Prostate gland (tissue), 2 donors: ENCODE results near the gene LDLRAD4. TPM values are rescaled to one million over a fixed set of nuclear protein-coding genes. Genes with fewer than 3 reads are reported as not detected.

Source experiments
- DNase-seq: peaks from one replicate; pipeline ENCODE4 v3.0.0-alpha.2; 2019; ENCODE audit warnings: low spot score
- H3K27ac ChIP-seq, 2 donors: fragments of 200-600 bp; sonication (generic); 2 replicates each; pipeline ENCODE4 v1.5.1; 2017 to 2019
- H3K27me3 ChIP-seq: fragments of 200-600 bp; sonication (generic); replicated peaks from 2 replicates; pipeline ENCODE4 v1.5.1; 2019; ENCODE audit not compliant: insufficient read depth
- H3K36me3 ChIP-seq, 2 donors: fragments of 200-600 bp; sonication (generic); 1 replicate in 1 of 2; 2 replicates in 1 of 2; pipeline versions ENCODE4 v1.5.1 to v1.8.1; 2017 to 2019
- H3K4me1 ChIP-seq: fragments of 200-600 bp; sonication (generic); replicated peaks from 2 replicates; pipeline ENCODE4 v1.5.1; 2019
- H3K4me3 ChIP-seq, 2 donors: fragments of 200-600 bp; sonication (generic); 2 replicates each; pipeline ENCODE4 v1.5.1; 2017 to 2019
- H3K9me3 ChIP-seq: fragments of 200-600 bp; sonication (generic); 2 replicates; pipeline ENCODE4 v1.5.1; 2017
- CTCF ChIP-seq, 4 experiments: fragments of 200-600 bp in 2 of 4; fragments of 450-650 bp in 2 of 4; sonication (generic) in 2 of 4; IDR thresholded peaks; 1 replicate in 3 of 4; 2 replicates in 1 of 4; pipeline ENCODE4 v1.5.1; 2016 to 2019; ENCODE audit warnings: antibody characterized with exemption in 4 of 4, mild to moderate bottlenecking in 2 of 4, moderate library complexity in 2 of 4
- POLR2A ChIP-seq: fragments of 450-650 bp; IDR thresholded peaks from one replicate; pipeline ENCODE4 v1.6.1; 2016; ENCODE audit warnings: antibody characterized with exemption, mild to moderate bottlenecking
- POLR2AphosphoS5 ChIP-seq: sonication (generic); formaldehyde crosslinking; IDR thresholded peaks from one replicate; pipeline ENCODE4 v1.6.1; 2017; ENCODE audit warnings: antibody characterized with exemption
- WGBS: methylation state at CpG from one replicate; pipeline ENCODE4 v1.1.5; 2018; 5-methylcytosine and 5-hydroxymethylcytosine counted together
- intact Hi-C: fragments of 100-400 bp; cut with DNase I; formaldehyde crosslinking; loops from one replicate; pipeline ENCODE4 v1.14.2; 2022
- total RNA-seq, 2 donors: library from RNA; depleted of rRNA; stranded (reverse); fragments of >200 nt; gene quantifications; one replicate each; pipeline ENCODE4 v1.1.0, GENCODE V29; 2016

The LDLRAD4 gene
- total RNA-seq, 2 donors from 2014 or later, result 59.9 to 107 TPM

GRCh38 chr18:13332874-13333273 is 114.3 kb downstream of the LDLRAD4 start:
- Histone ChIP-seq H3K27ac (no peak overlapping the region), H3K4me3 (no peak overlapping the region), H3K9me3 (no peaks in the 10 kb centered on the region), H3K36me3 (no peaks in the 10 kb centered on the region), H3K4me1 (no peaks in the 10 kb centered on the region), H3K27me3 (no peaks in the 10 kb centered on the region)
- no peak for TF ChIP-seq POLR2AphosphoS5
- no peak for TF ChIP-seq CTCF (IDR thresholded peaks at IDR 0.05)
- no peak for TF ChIP-seq POLR2A
- intact Hi-C loops, result no loop called here
- 79% methylated on average over 5 of the region's 5 CpGs for WGBS
- DNase-seq, result no peak

- no peaks in the 10 kb centered on the region for H3K4me1 ChIP-seq
- TF ChIP-seq POLR2A (no peak), CTCF (IDR thresholded peaks at IDR 0.05) (no peak), POLR2AphosphoS5 (no peak)
- DNase-seq, result no peak
- WGBS, result 78% methylated on average over 6 of the region's 6 CpGs
- H3K36me3 ChIP-seq, result no peaks in the 10 kb centered on the region
- intact Hi-C loops, result no loop called here
- no peaks in the 10 kb centered on the region for H3K9me3 ChIP-seq
- no peak overlapping the region for H3K27ac ChIP-seq
- no peak overlapping the region for H3K4me3 ChIP-seq
- H3K27me3 ChIP-seq, result no peaks in the 10 kb centered on the region
These were observed 117.3 kb downstream of the LDLRAD4 start for GRCh38 chr18:13335903-13336302.

- no peaks in the 10 kb centered on the region for H3K4me1 ChIP-seq
- no peaks in the 10 kb centered on the region for H3K27me3 ChIP-seq
- H3K9me3 ChIP-seq, result no peaks in the 10 kb centered on the region
- no peak for DNase-seq
- intact Hi-C loops, result no loop called here
- TF ChIP-seq POLR2AphosphoS5 (no peak), CTCF (IDR thresholded peaks at IDR 0.05) (no peak), POLR2A (no peak)
- 74% methylated on average over 4 of the region's 4 CpGs for WGBS
- no peak overlapping the region for H3K4me3 ChIP-seq
- H3K36me3 ChIP-seq, result no peaks in the 10 kb centered on the region
- H3K27ac ChIP-seq, result no peak overlapping the region
These were observed 118.3 kb downstream of the LDLRAD4 start for GRCh38 chr18:13336841-13337240.

- H3K4me3 ChIP-seq, result no peak overlapping the region
- no peaks in the 10 kb centered on the region for H3K4me1 ChIP-seq
- TF ChIP-seq CTCF (IDR thresholded peaks at IDR 0.05) (no peak), POLR2A (no peak)
- no peak overlapping the region for H3K27ac ChIP-seq
- no peaks in the 10 kb centered on the region for H3K36me3 ChIP-seq
- DNase-seq, result no peak
- no peaks in the 10 kb centered on the region for H3K9me3 ChIP-seq
- no peaks in the 10 kb centered on the region for H3K27me3 ChIP-seq
- WGBS, result 88% methylated on average over 6 of the region's 6 CpGs
- intact Hi-C loops, result no loop called here
These were observed 118.8 kb downstream of the LDLRAD4 start for GRCh38 chr18:13337369-13337768.

- no peak for DNase-seq
- Histone ChIP-seq H3K9me3 (no peaks in the 10 kb centered on the region), H3K27ac (no peak overlapping the region), H3K27me3 (no peaks in the 10 kb centered on the region), H3K4me3 (no peak overlapping the region), H3K36me3 (no peaks in the 10 kb centered on the region), H3K4me1 (no peaks in the 10 kb centered on the region)
- intact Hi-C loops, result no loop called here
- 64% methylated on average over 2 of the region's 2 CpGs for WGBS
- TF ChIP-seq POLR2AphosphoS5, result no peak
- TF ChIP-seq CTCF (IDR thresholded peaks at IDR 0.05), result no peak
- no peak for TF ChIP-seq POLR2A
These were observed 119.8 kb downstream of the LDLRAD4 start for GRCh38 chr18:13338318-13338717.
